Heart right ventricle (tissue), 16 donors: ENCODE results near the gene NUAK2. TPM values are rescaled to one million over a fixed set of nuclear protein-coding genes. Genes with fewer than 3 reads are reported as not detected.

Source experiments
- ATAC-seq, 8 donors: fragments of 200-7000 bp; cut with Tn5 transposase; one replicate each; pipeline ENCODE4 v1.9.1; 2020; ENCODE audit warnings: mild to moderate bottlenecking in 8 of 8, moderate library complexity in 8 of 8, moderate number of reproducible peaks in 1 of 8
- DNase-seq, 2 donors: peaks; one replicate each; pipeline ENCODE4 v3.0.0-alpha.2; 2020
- H3K27ac ChIP-seq, 10 donors: fragments of 200-600 bp; sonication (generic) in 2 of 10; one replicate each; pipeline versions ENCODE4 v1.5.0 to v1.8.0; 2020 to 2022; ENCODE audit warnings: mild to moderate bottlenecking in 3 of 10
- H3K27me3 ChIP-seq, 7 donors: fragments of 200-600 bp; one replicate each; pipeline ENCODE4 v1.8.0; 2021 to 2022; ENCODE audit warnings: mild to moderate bottlenecking in 2 of 7
- H3K36me3 ChIP-seq, 9 donors: fragments of 200-600 bp; sonication (generic) in 1 of 9; one replicate each; pipeline versions ENCODE4 v1.5.0 to v1.8.0; 2020 to 2022; ENCODE audit warnings: mild to moderate bottlenecking in 2 of 9
- H3K4me1 ChIP-seq, 9 donors: fragments of 200-600 bp; sonication (generic) in 1 of 9; one replicate each; pipeline versions ENCODE4 v1.5.0 to v1.8.0; 2020 to 2022; ENCODE audit warnings: mild to moderate bottlenecking in 4 of 9
- H3K4me3 ChIP-seq, 10 donors: fragments of 200-600 bp; sonication (generic) in 2 of 10; one replicate each; pipeline versions ENCODE4 v1.5.0 to v1.8.0; 2020 to 2022; ENCODE audit warnings: mild to moderate bottlenecking in 7 of 10, moderate library complexity in 2 of 10
- H3K9me3 ChIP-seq, 11 donors: fragments of 200-600 bp in 10 of 11; sonication (generic) in 2 of 11; one replicate each; pipeline versions ENCODE4 v1.5.0 to v1.8.0; 2013 to 2022; ENCODE audit warnings: mild to moderate bottlenecking in 2 of 11, control low read depth in 1 of 11, moderate library complexity in 1 of 11
- CTCF ChIP-seq, 9 donors: fragments of 200-600 bp; sonication (generic) in 2 of 9; IDR thresholded peaks; one replicate each; pipeline versions ENCODE4 v1.5.0 to v1.8.0; 2021 to 2022; ENCODE audit warnings: antibody characterized with exemption in 9 of 9, mild to moderate bottlenecking in 5 of 9, moderate library complexity in 1 of 9
- WGBS, 2 donors: extraction: QIAGEN DNeasy Blood & Tissue Kit; methylation state at CpG; one replicate each; pipeline ENCODE4 v1.1.7; 2013; ENCODE audit warnings: inconsistent platforms in 1 of 2; 5-methylcytosine and 5-hydroxymethylcytosine counted together
- intact Hi-C, 10 donors: fragments of 100-400 bp; cut with DNase I; formaldehyde crosslinking; loops; one replicate each; pipeline versions ENCODE4 v1.11.1 to v1.14.2; 2022
- polyA plus RNA-seq, 2 donors: library from polyadenylated mRNA; stranded (reverse); fragments of 200-250 nt; gene quantifications; one replicate each; pipeline ENCODE4 v1.2.3, GENCODE V29; 2013
- total RNA-seq, 10 donors: library from RNA; stranded (reverse); fragmentation: NEBNext Ultra II Directional in 3 of 10; extraction: Animal tissue kit (Norgen Biotek cat#: 25700) in 3 of 10; gene quantifications; one replicate each; pipeline versions ENCODE4 v1.2.1 to v1.2.4, GENCODE V29; 2021 to 2023
- donor health status: Arrhythmogenic right ventricular cardiomyopathy.
- donor health status: ischemic (EF 13 %, LVEDD 7.1; RV severe dilation, severe dysfunction).
- donor health status: healthy with polysubstance abuse.
- donor health status: DM: no; HTN: yes; CAD: no.
- donor health status: DM: no; HTN: no; CAD: no.
- donor health status: ischemic (EF 25% LVEDD 6.9; RV normal size, moderate dysfunction).
- donor health status: ischemic (EF 25% LVEDD 5.7; RV mildly dilated, moderate dysfunction).
- donor health status: healthy.
- donor health status: DM: yes; HTN: yes; CAD: no.
- donor health status: Ischemic cardiomyopathy.
- donor health status: ischemic (EF 35%, LVEDD 5.7; RV mildly dilated, moderate dysfunction).
- donor health status: nonischemic (EF 11% LVEDD 7.7; RV severe dilation, severe dysfunction).
- donor health status: DM: yes; HTN: yes; CAD: no.
- donor health status: PGD.
- donor health status: ischemic (EF 29% LVEDD 5.4; RV normal size, mild dysfunction).
- donor health status: nonischemic (EF 23%, LVEDD 6.1; RV moderate dilation, normal function).

Gene NUAK2
- total and polyA plus RNA-seq, 12 donors: 0.25 to 3.1 (median 0.50) TPM

- Histone ChIP-seq H3K27ac (no peak overlapping the region), H3K36me3 (no peaks in the 10 kb centered on the region), H3K27me3 (peaks cover 0 to 26% (median 22%) of the 10 kb centered on the region in 7 donors), H3K4me3 (no peak overlapping the region), H3K4me1 (peaks cover 0 to 12% (median 0%) of the 10 kb centered on the region in 9 donors), H3K9me3 (no peaks in the 10 kb centered on the region)
- no peak for TF ChIP-seq CTCF (IDR thresholded peaks at IDR 0.05)
- ATAC-seq: no peak
- 86% methylated on average over 8 of the region's 8 CpGs for WGBS, 2 donors
- DNase-seq: no peak
- intact Hi-C loops: loop anchor here in 7 of 10 donors (5.0 to 10.0 kb wide), 3 partner anchors 84 to 137 kb away; no protein-coding TSS in a partner anchor
Measured at GRCh38 chr1:205350691-205351141, 29.2 kb upstream of the NUAK2 start.

GRCh38 chr1:205350124-205350523 lies 28.6 kb upstream of the NUAK2 start:
- H3K4me3 ChIP-seq: no peak overlapping the region
- DNase-seq: no peak
- H3K9me3 ChIP-seq: no peaks in the 10 kb centered on the region
- peaks cover 0 to 12% (median 0%) of the 10 kb centered on the region in 9 donors for H3K4me1 ChIP-seq
- no peak overlapping the region for H3K27ac ChIP-seq
- peaks cover 0 to 32% (median 26%) of the 10 kb centered on the region in 7 donors for H3K27me3 ChIP-seq
- WGBS, 2 donors: 81 to 85% methylated on average over 4 of the region's 4 CpGs
- no peaks in the 10 kb centered on the region for H3K36me3 ChIP-seq
- peak in 1 of 8 donors; percentile 14 for ATAC-seq
- intact Hi-C loops: loop anchor here in 7 of 10 donors (5.0 to 10.0 kb wide), 3 partner anchors 85 to 137 kb away; no protein-coding TSS in a partner anchor
- TF ChIP-seq CTCF (IDR thresholded peaks at IDR 0.05): no peak

GRCh38 chr1:205348554-205349487 lies 27.3 kb upstream of the NUAK2 start:
- intact Hi-C loops: no loop called here

More at GRCh38 chr1:205348554-205349487, 27.3 kb upstream of the NUAK2 start:
- no peaks in the 10 kb centered on the region for H3K36me3 ChIP-seq
- H3K27me3 ChIP-seq: peaks cover 7 to 45% (median 39%) of the 10 kb centered on the region in 7 donors
- H3K4me3 ChIP-seq: no peak overlapping the region
- DNase-seq (no peak), ATAC-seq (no peak)
- WGBS, 2 donors: 66 to 71% methylated on average over 5 of the region's 5 CpGs
- TF ChIP-seq CTCF (IDR thresholded peaks at IDR 0.05): no peak
- H3K27ac ChIP-seq: no peak overlapping the region
- H3K9me3 ChIP-seq: no peaks in the 10 kb centered on the region
- peaks cover 2 to 18% (median 7%) of the 10 kb centered on the region in 9 donors for H3K4me1 ChIP-seq
